HEK293 (cell line): ENCODE results near the gene PAPOLB.
A peak's percentile ranks its signal among the peaks of the same experiment; 100 is the strongest.

Source experiments
- CTCF ChIA-PET: fragments of 350-600 bp; formaldehyde crosslinking; extraction: SDS; loops from one replicate; lab custom pipeline; 2021; ENCODE audit warnings: antibody characterized with exemption; lab: Yijun Ruan, JAX
- POLR2A ChIA-PET: fragments of 300-600 bp; formaldehyde crosslinking; extraction: SDS; loops from one replicate; lab custom pipeline; 2020; ENCODE audit warnings: antibody characterized with exemption, inconsistent platforms; lab: Yijun Ruan, JAX
- H3K27ac ChIP-seq: fragments of 200-500 bp; sonication (Bioruptor generic); 2 replicates; pipeline ENCODE4 v1.5.1; 2014; ENCODE audit warnings: low read depth, low read length, control low read depth, inconsistent platforms; ENCODE audit errors: extremely low read depth
- H3K36me3 ChIP-seq, 2 experiments: fragments of 200-500 bp in 1 of 2; sonication (Bioruptor generic) in 1 of 2; 1 replicate in 1 of 2; 2 replicates in 1 of 2; pipeline ENCODE4 v1.5.1; 2014 to 2017; ENCODE audit warnings: inconsistent platforms in 2 of 2, low read length in 2 of 2; ENCODE audit not compliant: control insufficient read depth in 2 of 2, insufficient read depth in 1 of 2
- H3K4me1 ChIP-seq: fragments of 200-500 bp; sonication (Bioruptor generic); 2 replicates; pipeline ENCODE4 v1.5.1; 2014; ENCODE audit warnings: mild to moderate bottlenecking, low read length, inconsistent platforms; ENCODE audit not compliant: control insufficient read depth, insufficient read depth
- H3K4me3 ChIP-seq: 2 replicates; pipeline ENCODE4 v1.5.1; 2011; ENCODE audit warnings: low read depth, mild to moderate bottlenecking, control low read depth, low read length, moderate library complexity
- H3K9me3 ChIP-seq: fragments of 200-500 bp; sonication (Bioruptor generic); 2 replicates; pipeline ENCODE4 v1.5.1; 2014; ENCODE audit warnings: low read depth, low read length, inconsistent platforms; ENCODE audit not compliant: control insufficient read depth, insufficient read depth
- FEZF1 ChIP-seq: fragments of 450-650 bp; formaldehyde crosslinking; IDR thresholded peaks from 2 replicates; pipeline ENCODE4 v1.5.1; 2016; ENCODE audit warnings: missing biosample characterization, missing genetic modification characterization
- GLIS2 ChIP-seq: fragments of 450-650 bp; formaldehyde crosslinking; IDR thresholded peaks from 2 replicates; pipeline ENCODE4 v1.5.1; 2016; ENCODE audit warnings: missing biosample characterization, missing genetic modification characterization
- HOXD13 ChIP-seq: sonication (generic); formaldehyde crosslinking; IDR thresholded peaks from 2 replicates; pipeline ENCODE4 v1.8.0; 2022; ENCODE audit warnings: missing genetic modification reagents, borderline replicate concordance
- MEIS1 ChIP-seq: sonication (generic); formaldehyde crosslinking; IDR thresholded peaks from 2 replicates; pipeline ENCODE4 v1.8.1; 2022; ENCODE audit warnings: missing genetic modification reagents, mild to moderate bottlenecking, borderline replicate concordance
- SCRT2 ChIP-seq: fragments of 450-650 bp; formaldehyde crosslinking; IDR thresholded peaks from 2 replicates; pipeline ENCODE4 v1.5.1; 2016; ENCODE audit warnings: missing biosample characterization, missing genetic modification characterization
- TRIM28 ChIP-seq: IDR thresholded peaks from 2 replicates; pipeline ENCODE4 v1.6.1; 2011; ENCODE audit warnings: low read length, control low read depth, borderline replicate concordance
- WT1 ChIP-seq: fragments of 450-650 bp; formaldehyde crosslinking; IDR thresholded peaks from 2 replicates; pipeline ENCODE4 v1.5.1; 2016; ENCODE audit warnings: missing biosample characterization, missing genetic modification characterization
- YY2 ChIP-seq: fragments of 450-650 bp; formaldehyde crosslinking; IDR thresholded peaks from 2 replicates; pipeline ENCODE4 v1.5.1; 2016; ENCODE audit warnings: missing biosample characterization, missing genetic modification characterization
- ZBTB20 ChIP-seq: fragments of 450-650 bp; formaldehyde crosslinking; IDR thresholded peaks from 2 replicates; pipeline ENCODE4 v1.5.1; 2016; ENCODE audit warnings: missing biosample characterization, missing genetic modification characterization
- ZBTB26 ChIP-seq: fragments of 450-650 bp; formaldehyde crosslinking; optimal IDR thresholded peaks from 2 replicates; pipeline ENCODE3; 2016; ENCODE audit warnings: missing biosample characterization, mild to moderate bottlenecking, missing genetic modification characterization
- ZFP37 ChIP-seq: fragments of 450-650 bp; formaldehyde crosslinking; IDR thresholded peaks from 2 replicates; pipeline ENCODE4 v1.5.1; 2016; ENCODE audit warnings: missing biosample characterization, missing genetic modification characterization
- ZNF114 ChIP-seq: fragments of 450-650 bp; formaldehyde crosslinking; IDR thresholded peaks from 2 replicates; pipeline ENCODE4 v1.5.0; 2017; ENCODE audit warnings: missing biosample characterization, missing genetic modification characterization
- ZNF157 ChIP-seq: fragments of 450-650 bp; formaldehyde crosslinking; IDR thresholded peaks from 2 replicates; pipeline ENCODE4 v1.5.1; 2016; ENCODE audit warnings: missing biosample characterization, missing genetic modification characterization
- ZNF175 ChIP-seq: fragments of 450-650 bp; formaldehyde crosslinking; IDR thresholded peaks from 2 replicates; pipeline ENCODE4 v1.5.1; 2016; ENCODE audit warnings: missing biosample characterization, missing genetic modification characterization
- ZNF248 ChIP-seq: fragments of 450-650 bp; formaldehyde crosslinking; IDR thresholded peaks from 2 replicates; pipeline ENCODE4 v1.5.1; 2017; ENCODE audit warnings: missing biosample characterization, missing genetic modification characterization
- ZNF335 ChIP-seq: fragments of 450-650 bp; formaldehyde crosslinking; conservative IDR thresholded peaks from 2 replicates; pipeline ENCODE4 v1.5.1; 2016; ENCODE audit warnings: missing biosample characterization, missing genetic modification characterization
- ZNF426 ChIP-seq: fragments of 450-650 bp; formaldehyde crosslinking; IDR thresholded peaks from 2 replicates; pipeline ENCODE4 v1.5.1; 2017; ENCODE audit warnings: missing biosample characterization, missing genetic modification characterization, mild to moderate bottlenecking, inconsistent platforms, moderate library complexity
- ZNF449 ChIP-seq: fragments of 450-650 bp; formaldehyde crosslinking; IDR thresholded peaks from 2 replicates; pipeline ENCODE4 v1.5.1; 2017; ENCODE audit warnings: missing biosample characterization, mild to moderate bottlenecking, missing genetic modification characterization, moderate library complexity
- ZNF501 ChIP-seq: fragments of 450-650 bp; formaldehyde crosslinking; IDR thresholded peaks from 2 replicates; pipeline ENCODE4 v1.5.1; 2016; ENCODE audit warnings: missing biosample characterization, missing genetic modification characterization
- ZNF555 ChIP-seq: fragments of 450-650 bp; formaldehyde crosslinking; conservative IDR thresholded peaks from 2 replicates; pipeline ENCODE4 v1.5.1; 2017; ENCODE audit warnings: missing biosample characterization, mild to moderate bottlenecking, missing genetic modification characterization, inconsistent platforms
- ZNF558 ChIP-seq: fragments of 450-650 bp; formaldehyde crosslinking; IDR thresholded peaks from 2 replicates; pipeline ENCODE4 v1.5.1; 2016; ENCODE audit warnings: missing biosample characterization, missing genetic modification characterization
- ZNF610 ChIP-seq: fragments of 450-650 bp; formaldehyde crosslinking; IDR thresholded peaks from 2 replicates; pipeline ENCODE4 v1.5.1; 2016; ENCODE audit warnings: missing biosample characterization, missing genetic modification characterization, borderline replicate concordance
- ZNF629 ChIP-seq: fragments of 450-650 bp; formaldehyde crosslinking; IDR thresholded peaks from 2 replicates; pipeline ENCODE4 v1.5.1; 2017; ENCODE audit warnings: missing biosample characterization, missing genetic modification characterization
- ZNF792 ChIP-seq: fragments of 450-650 bp; formaldehyde crosslinking; IDR thresholded peaks from 2 replicates; pipeline ENCODE4 v1.5.1; 2016; ENCODE audit warnings: missing biosample characterization, missing genetic modification characterization
- ZNF837 ChIP-seq: fragments of 450-650 bp; formaldehyde crosslinking; IDR thresholded peaks from 2 replicates; pipeline ENCODE4 v1.5.1; 2016; ENCODE audit warnings: missing biosample characterization, missing genetic modification characterization
- TF ChIP-seq, protein P1 (sequence below): fragments of 450-650 bp; formaldehyde crosslinking; IDR thresholded peaks from 2 replicates; pipeline ENCODE4 v1.5.1; 2016; ENCODE audit warnings: missing biosample characterization, missing genetic modification characterization, borderline replicate concordance
- TF ChIP-seq, protein P2 (sequence below): fragments of 450-650 bp; formaldehyde crosslinking; IDR thresholded peaks from 2 replicates; pipeline ENCODE4 v1.5.1; 2016; ENCODE audit warnings: missing biosample characterization, missing genetic modification characterization

Gene PAPOLB

DNA sequence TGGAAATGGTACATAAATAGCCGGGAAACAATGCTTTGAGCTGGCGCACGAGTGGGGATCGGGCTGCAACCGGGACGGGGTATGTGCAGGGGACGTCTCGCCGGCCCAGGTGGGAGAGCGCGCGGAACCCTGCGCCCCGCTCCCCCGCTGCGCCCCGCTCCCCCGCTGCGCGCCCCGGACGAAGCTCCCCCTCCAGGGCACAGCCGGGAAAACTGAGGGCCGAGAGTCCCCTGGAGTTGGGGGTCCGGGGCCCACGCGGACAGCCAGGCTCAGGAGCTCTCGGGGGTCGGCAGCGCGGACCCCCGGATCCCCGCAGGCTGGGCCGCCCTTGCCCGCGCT, 21.2 kb upstream of the PAPOLB start (continued):
- TF ChIP-seq ZNF555 (tag by site-specific recombination) (no peak), GLIS2 (tag by site-specific recombination) (peak; percentile 81), MEIS1 (no peak), FEZF1 (peak; percentile 48; the same call in 1 of the 2 replicates), ZNF610 (no peak), ZNF449 (tag by site-specific recombination) (no peak), ZNF792 (tag by site-specific recombination) (no peak), ZNF248 (no peak), ZBTB26 (tag by site-specific recombination) (peak; percentile 59), ZNF501 (tag by site-specific recombination) (no peak), SCRT2 (tag by site-specific recombination) (no peak), ZNF426 (no peak), WT1 (tag by site-specific recombination) (no peak), ZNF837 (tag by site-specific recombination) (no peak), ZNF175 (tag by site-specific recombination) (no peak), ZNF558 (tag by site-specific recombination) (no peak), ZNF114 (tag by site-specific recombination) (no peak), ZNF157 (tag by site-specific recombination) (no peak), HOXD13 (CRISPR knock-in tag) (no peak), ZFP37 (tag by site-specific recombination) (no peak)
- TF ChIP-seq, protein P1, sequence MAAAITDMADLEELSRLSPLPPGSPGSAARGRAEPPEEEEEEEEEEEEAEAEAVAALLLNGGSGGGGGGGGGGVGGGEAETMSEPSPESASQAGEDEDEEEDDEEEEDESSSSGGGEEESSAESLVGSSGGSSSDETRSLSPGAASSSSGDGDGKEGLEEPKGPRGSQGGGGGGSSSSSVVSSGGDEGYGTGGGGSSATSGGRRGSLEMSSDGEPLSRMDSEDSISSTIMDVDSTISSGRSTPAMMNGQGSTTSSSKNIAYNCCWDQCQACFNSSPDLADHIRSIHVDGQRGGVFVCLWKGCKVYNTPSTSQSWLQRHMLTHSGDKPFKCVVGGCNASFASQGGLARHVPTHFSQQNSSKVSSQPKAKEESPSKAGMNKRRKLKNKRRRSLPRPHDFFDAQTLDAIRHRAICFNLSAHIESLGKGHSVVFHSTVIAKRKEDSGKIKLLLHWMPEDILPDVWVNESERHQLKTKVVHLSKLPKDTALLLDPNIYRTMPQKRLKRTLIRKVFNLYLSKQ (tag by site-specific recombination) = no peak
- TF ChIP-seq, protein P2, sequence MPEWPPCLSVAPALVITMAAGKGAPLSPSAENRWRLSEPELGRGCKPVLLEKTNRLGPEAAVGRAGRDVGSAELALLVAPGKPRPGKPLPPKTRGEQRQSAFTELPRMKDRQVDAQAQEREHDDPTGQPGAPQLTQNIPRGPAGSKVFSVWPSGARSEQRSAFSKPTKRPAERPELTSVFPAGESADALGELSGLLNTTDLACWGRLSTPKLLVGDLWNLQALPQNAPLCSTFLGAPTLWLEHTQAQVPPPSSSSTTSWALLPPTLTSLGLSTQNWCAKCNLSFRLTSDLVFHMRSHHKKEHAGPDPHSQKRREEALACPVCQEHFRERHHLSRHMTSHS (tag by site-specific recombination) = no peak
- TF ChIP-seq, all 188 proteins: peak for 9

GRCh38 chr7:4882169-4883032, 20.6 kb upstream of the PAPOLB start:
- no peaks in the 10 kb centered on the region for H3K4me1 ChIP-seq
- ChIA-PET POLR2A (no interaction called here), CTCF (interaction anchor here (0.7 to 2.6 kb wide), 10 partner anchors 8 to 292 kb away, joined by 3 to 34 read pairs (median 6); partner anchors contain the start of gene AP5Z1)
- no peaks in the 10 kb centered on the region for H3K9me3 ChIP-seq
- no peak overlapping the region for H3K27ac ChIP-seq
- TF ChIP-seq ZBTB20 = peak; percentile 54; the same call in 1 of the 2 replicates
- TF ChIP-seq TRIM28 = peak; percentile 23; the same call in 1 of the 2 replicates
- no peak for TF ChIP-seq YY2 (tag by site-specific recombination)
- 0 out of 2 replicates have a peak, but pooled peaks have one; percentile 10 for TF ChIP-seq ZNF629 (tag by site-specific recombination)
- peak; percentile 64 for TF ChIP-seq ZNF335 (tag by site-specific recombination)
- peak overlapping the region; percentile 63 for H3K4me3 ChIP-seq
- H3K36me3 ChIP-seq = peaks cover 0 to under 1% of the 10 kb centered on the region in 2 experiments; a peak in 2 of 3 replicates
